ENCODE results near the gene ANKRD62. TPM values are rescaled to one million over a fixed set of nuclear protein-coding genes. Genes with fewer than 3 reads are reported as not detected.

ANKRD62 gene
- not detected for total RNA-seq
- polyA plus RNA-seq: not detected
- long read RNA-seq, donor 1: 0 reads
- long read RNA-seq, donor 2: 0 reads

- Histone ChIP-seq H3K36me3 (ENCODE audit: insufficient read depth in 1 of 2, low read depth in 1 of 2) (no peaks in the 10 kb centered on the region), H3K4me3 (no peak within 1 kb of the TSS), H3K4me1 (peaks cover 4% of the 10 kb centered on the region), H3K27ac (no peak within 1 kb of the TSS), H3K27me3 (ENCODE audit: insufficient read depth in 3 of 3, low read length in 2 of 3) (no peaks in the 10 kb centered on the region), H3K9me3 (no peaks in the 10 kb centered on the region)
- TF ChIP-seq CTCF (IDR thresholded peaks at IDR 0.05): no peak
- DNase-seq (no peak), ATAC-seq (no peak)
- 92 to 95% (median 93%) methylated on average over 50 of the region's 50 CpGs for WGBS, 3 donors
- intact Hi-C loops (cut with DNase I): no loop called here
These were observed at the start of gene ANKRD62 for GRCh38 chr18:12093520-12094257. Gene ANKRD62, plus strand, starts transcription at chr18:12093843. Its CDS starts 175 bp downstream, at chr18:12094018.

- TF ChIP-seq CTCF (IDR thresholded peaks at IDR 0.05): no peak
- WGBS, 3 donors: 72 to 93% (median 91%) methylated on average over 5 of the region's 5 CpGs
These were observed 49.1 kb upstream of the ANKRD62 start for GRCh38 chr18:12044591-12044990.

GRCh38 chr18:12046046-12046750 is 47.4 kb upstream of the ANKRD62 start:
- ATAC-seq (peak in 1 of 4 donors; percentile 15), DNase-seq (no peak)
- no peak for TF ChIP-seq CTCF (IDR thresholded peaks at IDR 0.05)
- H3K4me1 ChIP-seq: no peaks in the 10 kb centered on the region
- intact Hi-C loops (cut with DNase I): loop anchor here in 1 of 2 donors (10.0 kb wide), 2 partner anchors 189 to 311 kb away; no protein-coding TSS in a partner anchor
- no peaks in the 10 kb centered on the region for H3K9me3 ChIP-seq
- no peaks in the 10 kb centered on the region for H3K27me3 ChIP-seq (ENCODE audit: insufficient read depth in 3 of 3, low read length in 2 of 3)
- 76 to 82% (median 81%) methylated on average over 14 to 15 of the region's 15 CpGs for WGBS, 3 donors
- no peak overlapping the region for H3K4me3 ChIP-seq
- no peak overlapping the region for H3K27ac ChIP-seq
- no peaks in the 10 kb centered on the region for H3K36me3 ChIP-seq (ENCODE audit: insufficient read depth in 1 of 2, low read depth in 1 of 2)

More at GRCh38 chr18:12044591-12044990, 49.1 kb upstream of the ANKRD62 start:
- DNase-seq: no peak
- Histone ChIP-seq H3K9me3 (no peaks in the 10 kb centered on the region), H3K27ac (no peak overlapping the region), H3K27me3 (ENCODE audit: insufficient read depth in 3 of 3, low read length in 2 of 3) (no peaks in the 10 kb centered on the region), H3K4me1 (no peaks in the 10 kb centered on the region), H3K4me3 (no peak overlapping the region), H3K36me3 (ENCODE audit: insufficient read depth in 1 of 2, low read depth in 1 of 2) (no peaks in the 10 kb centered on the region)
- ATAC-seq: no peak
- intact Hi-C loops (cut with DNase I): loop anchor here in 1 of 2 donors (10.0 kb wide), 2 partner anchors 190 to 310 kb away; no protein-coding TSS in a partner anchor

GRCh38 chr18:12046751-12047335 is 46.8 kb upstream of the ANKRD62 start:
- DNase-seq (no peak), ATAC-seq (no peak)
- Histone ChIP-seq H3K4me3 (no peak overlapping the region), H3K4me1 (no peaks in the 10 kb centered on the region), H3K36me3 (ENCODE audit: insufficient read depth in 1 of 2, low read depth in 1 of 2) (no peaks in the 10 kb centered on the region), H3K9me3 (no peaks in the 10 kb centered on the region), H3K27ac (no peak overlapping the region), H3K27me3 (ENCODE audit: insufficient read depth in 3 of 3, low read length in 2 of 3) (no peaks in the 10 kb centered on the region)
- intact Hi-C loops (cut with DNase I): loop anchor here in 1 of 2 donors (10.0 kb wide), 2 partner anchors 188 to 312 kb away; no protein-coding TSS in a partner anchor
- 84 to 87% (median 85%) methylated on average over 12 of the region's 12 CpGs for WGBS, 3 donors
- TF ChIP-seq CTCF (IDR thresholded peaks at IDR 0.05): no peak

All from psoas muscle (tissue), 8 donors.